ENCODE data around the gene PRKAG2. TPM values are rescaled to one million over a fixed set of nuclear protein-coding genes. Genes with fewer than 3 reads are reported as not detected.

PRKAG2 gene
- total RNA-seq, 1 donor from 2014 or later = 20.8 TPM

- TF ChIP-seq, protein P1, sequence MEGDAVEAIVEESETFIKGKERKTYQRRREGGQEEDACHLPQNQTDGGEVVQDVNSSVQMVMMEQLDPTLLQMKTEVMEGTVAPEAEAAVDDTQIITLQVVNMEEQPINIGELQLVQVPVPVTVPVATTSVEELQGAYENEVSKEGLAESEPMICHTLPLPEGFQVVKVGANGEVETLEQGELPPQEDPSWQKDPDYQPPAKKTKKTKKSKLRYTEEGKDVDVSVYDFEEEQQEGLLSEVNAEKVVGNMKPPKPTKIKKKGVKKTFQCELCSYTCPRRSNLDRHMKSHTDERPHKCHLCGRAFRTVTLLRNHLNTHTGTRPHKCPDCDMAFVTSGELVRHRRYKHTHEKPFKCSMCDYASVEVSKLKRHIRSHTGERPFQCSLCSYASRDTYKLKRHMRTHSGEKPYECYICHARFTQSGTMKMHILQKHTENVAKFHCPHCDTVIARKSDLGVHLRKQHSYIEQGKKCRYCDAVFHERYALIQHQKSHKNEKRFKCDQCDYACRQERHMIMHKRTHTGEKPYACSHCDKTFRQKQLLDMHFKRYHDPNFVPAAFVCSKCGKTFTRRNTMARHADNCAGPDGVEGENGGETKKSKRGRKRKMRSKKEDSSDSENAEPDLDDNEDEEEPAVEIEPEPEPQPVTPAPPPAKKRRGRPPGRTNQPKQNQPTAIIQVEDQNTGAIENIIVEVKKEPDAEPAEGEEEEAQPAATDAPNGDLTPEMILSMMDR (conservative IDR thresholded peaks at IDR 0.05; ENCODE audit: low read depth, low read length) = no peak
- no peak for DNase-seq (ENCODE audit: low read depth)
- no peak overlapping the region for H3K4me3 ChIP-seq (ENCODE audit: low read depth, low read length)
These were observed 367.9 kb downstream of the PRKAG2 start for GRCh38 chr7:151508991-151509390.

GRCh38 chr7:151507806-151508205 is 369.1 kb downstream of the PRKAG2 start:
- no peak overlapping the region for H3K4me3 ChIP-seq (ENCODE audit: low read depth, low read length)
- TF ChIP-seq, protein P1 (conservative IDR thresholded peaks at IDR 0.05; ENCODE audit: low read depth, low read length) = no peak
- no peak for DNase-seq (ENCODE audit: low read depth)

- no peak for DNase-seq (ENCODE audit: low read depth)
- H3K4me3 ChIP-seq (ENCODE audit: low read depth, low read length) = no peak overlapping the region
- TF ChIP-seq, protein P1 (conservative IDR thresholded peaks at IDR 0.05; ENCODE audit: low read depth, low read length) = peak; percentile 17
These were observed 370.0 kb downstream of the PRKAG2 start for GRCh38 chr7:151506901-151507382.

Other genes starting within 250 kb of the PRKAG2 start
- not detected in 2 replicates for gene GALNTL5, start 79.3 kb upstream of the PRKAG2 start, total RNA-seq
- gene GALNT11, start 148.6 kb upstream of the PRKAG2 start, total RNA-seq = 27.5 and 29.9 TPM in 2 replicates

Data from epithelial cell of proximal tubule (primary cell).